Liver (tissue), 9 donors: ENCODE results near the gene THRA. TPM values are rescaled to one million over a fixed set of nuclear protein-coding genes. Genes with fewer than 3 reads are reported as not detected.

ENCODE experiments used
- DNase-seq: peaks from one replicate; pipeline ENCODE4 v3.0.0-alpha.2; 2017; ENCODE audit warnings: low spot score
- H3K27ac ChIP-seq, 2 donors: one replicate each; pipeline ENCODE4 v1.7.0; 2013; ENCODE audit warnings: inconsistent platforms in 2 of 2, low read length in 2 of 2, control low read depth in 1 of 2, low read depth in 1 of 2, mild to moderate bottlenecking in 1 of 2
- H3K27me3 ChIP-seq, 4 donors: one replicate each; pipeline versions ENCODE4 v1.6.1 to v1.7.0; 2013; ENCODE audit warnings: low read length in 3 of 4, inconsistent platforms in 1 of 4, mild to moderate bottlenecking in 1 of 4, moderate library complexity in 1 of 4; ENCODE audit not compliant: control insufficient read depth in 4 of 4, insufficient read depth in 4 of 4
- H3K36me3 ChIP-seq, 4 donors: one replicate each; pipeline versions ENCODE4 v1.6.1 to v1.7.0; 2013; ENCODE audit warnings: low read length in 3 of 4, mild to moderate bottlenecking in 3 of 4, low read depth in 1 of 4, moderate library complexity in 1 of 4; ENCODE audit not compliant: control insufficient read depth in 4 of 4, insufficient read depth in 3 of 4
- H3K4me1 ChIP-seq, 4 donors: one replicate each; pipeline versions ENCODE4 v1.6.1 to v1.7.0; 2013; ENCODE audit warnings: low read length in 3 of 4, mild to moderate bottlenecking in 3 of 4, moderate library complexity in 1 of 4; ENCODE audit not compliant: control insufficient read depth in 4 of 4, insufficient read depth in 4 of 4
- H3K4me3 ChIP-seq, 3 donors: one replicate each; pipeline versions ENCODE4 v1.6.1 to v1.7.0; 2013; ENCODE audit warnings: low read length in 3 of 3, control low read depth in 1 of 3, low read depth in 1 of 3, mild to moderate bottlenecking in 1 of 3
- H3K9ac ChIP-seq, 2 donors: one replicate each; pipeline ENCODE4 v1.7.0; 2013; ENCODE audit warnings: low read length in 2 of 2, mild to moderate bottlenecking in 2 of 2, moderate library complexity in 2 of 2, control low read depth in 1 of 2, low read depth in 1 of 2
- H3K9me3 ChIP-seq, 4 donors: one replicate each; pipeline versions ENCODE4 v1.6.1 to v1.7.0; 2013; ENCODE audit warnings: low read length in 3 of 4; ENCODE audit not compliant: control insufficient read depth in 4 of 4
- EGR1 ChIP-seq, 2 donors: IDR thresholded peaks; 2 replicates each; pipeline ENCODE4 v1.6.1; 2016 to 2018; ENCODE audit warnings: antibody characterized with exemption in 2 of 2, low read depth in 2 of 2
- FOXA1 ChIP-seq: IDR thresholded peaks from 2 replicates; pipeline ENCODE4 v1.6.1; 2016; ENCODE audit warnings: antibody characterized with exemption
- FOXA2 ChIP-seq: IDR thresholded peaks from 2 replicates; pipeline ENCODE4 v1.6.1; 2016; ENCODE audit warnings: antibody characterized with exemption
- GABPA ChIP-seq, 2 donors: IDR thresholded peaks in 1 of 2; conservative IDR thresholded peaks in 1 of 2; 2 replicates each; pipeline ENCODE4 v1.6.1; 2016; ENCODE audit warnings: antibody characterized with exemption in 2 of 2, mild to moderate bottlenecking in 1 of 2, moderate library complexity in 1 of 2
- HNF4A ChIP-seq, 2 donors: conservative IDR thresholded peaks; 2 replicates each; pipeline ENCODE4 v1.6.1; 2016; ENCODE audit warnings: antibody characterized with exemption in 2 of 2, mild to moderate bottlenecking in 2 of 2
- HNF4G ChIP-seq: IDR thresholded peaks from 2 replicates; pipeline ENCODE4 v1.6.1; 2016; ENCODE audit warnings: antibody characterized with exemption
- JUND ChIP-seq, 2 donors: IDR thresholded peaks; 2 replicates each; pipeline ENCODE4 v1.6.1; 2016; ENCODE audit warnings: antibody characterized with exemption in 2 of 2
- NR2F2 ChIP-seq: IDR thresholded peaks from 2 replicates; pipeline ENCODE4 v1.6.1; 2016; ENCODE audit warnings: antibody characterized with exemption
- RAD21 ChIP-seq, 2 donors: IDR thresholded peaks; 2 replicates each; pipeline ENCODE4 v1.6.1; 2016; ENCODE audit warnings: antibody characterized with exemption in 2 of 2, mild to moderate bottlenecking in 2 of 2
- RXRA ChIP-seq, 2 donors: IDR thresholded peaks; 2 replicates each; pipeline ENCODE4 v1.6.1; 2017 to 2018; ENCODE audit warnings: antibody characterized with exemption in 2 of 2, mild to moderate bottlenecking in 1 of 2
- SP1 ChIP-seq: IDR thresholded peaks from 2 replicates; pipeline ENCODE4 v1.6.1; 2018; ENCODE audit warnings: antibody characterized with exemption, mild to moderate bottlenecking
- TAF1 ChIP-seq: conservative IDR thresholded peaks from 2 replicates; pipeline ENCODE4 v1.6.1; 2016; ENCODE audit warnings: antibody characterized with exemption, mild to moderate bottlenecking
- YY1 ChIP-seq: IDR thresholded peaks from 2 replicates; pipeline ENCODE4 v1.6.1; 2016; ENCODE audit warnings: antibody characterized with exemption, mild to moderate bottlenecking
- WGBS: extraction: QIAGEN DNeasy Blood & Tissue Kit; methylation state at CpG from one replicate; pipeline ENCODE4 v1.1.7; 2013; 5-methylcytosine and 5-hydroxymethylcytosine counted together
- polyA plus RNA-seq, 2 donors: library from polyadenylated mRNA; stranded (reverse) in 1 of 2; unstranded in 1 of 2; fragments of 200-250 nt in 1 of 2; fragments of >200 nt in 1 of 2; fragmentation: Nextera tagmentation in 1 of 2; extraction: Ambion mirVana in 1 of 2; gene quantifications; one replicate each; pipeline versions ENCODE4 v1.2.1 to v1.2.3, GENCODE V29; 2013 to 2015
- total RNA-seq, 2 donors: library from RNA; depleted of rRNA; stranded (reverse); fragments of >200 nt; gene quantifications; one replicate each; pipeline ENCODE4 v1.2.3, GENCODE V29; 2014
- TF ChIP-seq, protein P1 (sequence below): IDR thresholded peaks from 2 replicates; pipeline ENCODE4 v1.6.1; 2016; ENCODE audit warnings: antibody characterized with exemption, mild to moderate bottlenecking
- TF ChIP-seq, protein P2 (sequence below): IDR thresholded peaks from 2 replicates; pipeline ENCODE4 v1.6.1; 2016; ENCODE audit warnings: antibody characterized with exemption
- TF ChIP-seq, protein P3 (sequence below): IDR thresholded peaks from 2 replicates; pipeline ENCODE4 v1.6.1; 2016; ENCODE audit warnings: antibody characterized with exemption
- TF ChIP-seq, protein P4 (sequence below): IDR thresholded peaks from 2 replicates; pipeline ENCODE4 v1.6.1; 2016; ENCODE audit warnings: antibody characterized with exemption
- donor health status: healthy.
- donor health status: healthy.
- donor health status: healthy.
- donor health status: healthy.
- donor health status: healthy.

The THRA gene
- total and polyA plus RNA-seq, 4 donors, result 3.2 to 10.3 (median 7.4) TPM

DNA sequence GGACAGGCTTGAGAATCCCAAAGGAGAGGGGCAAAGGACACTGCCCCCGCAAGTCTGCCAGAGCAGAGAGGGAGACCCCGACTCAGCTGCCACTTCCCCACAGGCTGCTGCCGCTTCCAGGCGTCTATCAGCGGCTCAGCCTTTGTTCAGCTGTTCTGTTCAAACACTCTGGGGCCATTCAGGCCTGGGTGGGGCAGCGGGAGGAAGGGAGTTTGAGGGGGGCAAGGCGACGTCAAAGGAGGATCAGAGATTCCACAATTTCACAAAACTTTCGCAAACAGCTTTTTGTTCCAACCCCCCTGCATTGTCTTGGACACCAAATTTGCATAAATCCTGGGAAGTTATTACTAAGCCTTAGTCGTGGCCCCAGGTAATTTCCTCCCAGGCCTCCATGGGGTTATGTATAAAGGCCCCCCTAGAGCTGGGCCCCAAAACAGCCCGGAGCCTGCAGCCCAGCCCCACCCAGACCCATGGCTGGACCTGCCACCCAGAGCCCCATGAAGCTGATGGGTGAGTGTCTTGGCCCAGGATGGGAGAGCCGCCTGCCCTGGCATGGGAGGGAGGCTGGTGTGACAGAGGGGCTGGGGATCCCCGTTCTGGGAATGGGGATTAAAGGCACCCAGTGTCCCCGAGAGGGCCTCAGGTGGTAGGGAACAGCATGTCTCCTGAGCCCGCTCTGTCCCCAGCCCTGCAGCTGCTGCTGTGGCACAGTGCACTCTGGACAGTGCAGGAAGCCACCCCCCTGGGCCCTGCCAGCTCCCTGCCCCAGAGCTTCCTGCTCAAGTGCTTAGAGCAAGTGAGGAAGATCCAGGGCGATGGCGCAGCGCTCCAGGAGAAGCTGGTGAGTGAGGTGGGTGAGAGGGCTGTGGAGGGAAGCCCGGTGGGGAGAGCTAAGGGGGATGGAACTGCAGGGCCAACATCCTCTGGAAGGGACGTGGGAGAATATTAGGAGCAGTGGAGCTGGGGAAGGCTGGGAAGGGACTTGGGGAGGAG is 47.5 kb upstream of the THRA start, which contains the start of gene CSF3:
TSS of gene CSF3 (plus strand) at position 436 of the 993 bp plus-strand sequence. CDS start at position 471, 35 bp downstream.
- Histone ChIP-seq H3K36me3 (peaks cover 0 to 4% (median 0%) of the 10 kb centered on the region in 4 donors), H3K27me3 (no peaks in the 10 kb centered on the region), H3K9me3 (no peaks in the 10 kb centered on the region), H3K4me1 (peaks cover 0 to 9% (median 0%) of the 10 kb centered on the region in 4 donors), H3K27ac (no peak within 1 kb of the TSS), H3K9ac (no peak within 1 kb of the TSS), H3K4me3 (no peak within 1 kb of the TSS)
- no peak for TF ChIP-seq YY1
- TF ChIP-seq GABPA (IDR thresholded peaks at IDR 0.05 in 1 of 2, conservative IDR thresholded peaks at IDR 0.05 in 1 of 2), result no peak
- no peak for TF ChIP-seq JUND (IDR thresholded peaks at IDR 0.05)
- TF ChIP-seq, protein P1, sequence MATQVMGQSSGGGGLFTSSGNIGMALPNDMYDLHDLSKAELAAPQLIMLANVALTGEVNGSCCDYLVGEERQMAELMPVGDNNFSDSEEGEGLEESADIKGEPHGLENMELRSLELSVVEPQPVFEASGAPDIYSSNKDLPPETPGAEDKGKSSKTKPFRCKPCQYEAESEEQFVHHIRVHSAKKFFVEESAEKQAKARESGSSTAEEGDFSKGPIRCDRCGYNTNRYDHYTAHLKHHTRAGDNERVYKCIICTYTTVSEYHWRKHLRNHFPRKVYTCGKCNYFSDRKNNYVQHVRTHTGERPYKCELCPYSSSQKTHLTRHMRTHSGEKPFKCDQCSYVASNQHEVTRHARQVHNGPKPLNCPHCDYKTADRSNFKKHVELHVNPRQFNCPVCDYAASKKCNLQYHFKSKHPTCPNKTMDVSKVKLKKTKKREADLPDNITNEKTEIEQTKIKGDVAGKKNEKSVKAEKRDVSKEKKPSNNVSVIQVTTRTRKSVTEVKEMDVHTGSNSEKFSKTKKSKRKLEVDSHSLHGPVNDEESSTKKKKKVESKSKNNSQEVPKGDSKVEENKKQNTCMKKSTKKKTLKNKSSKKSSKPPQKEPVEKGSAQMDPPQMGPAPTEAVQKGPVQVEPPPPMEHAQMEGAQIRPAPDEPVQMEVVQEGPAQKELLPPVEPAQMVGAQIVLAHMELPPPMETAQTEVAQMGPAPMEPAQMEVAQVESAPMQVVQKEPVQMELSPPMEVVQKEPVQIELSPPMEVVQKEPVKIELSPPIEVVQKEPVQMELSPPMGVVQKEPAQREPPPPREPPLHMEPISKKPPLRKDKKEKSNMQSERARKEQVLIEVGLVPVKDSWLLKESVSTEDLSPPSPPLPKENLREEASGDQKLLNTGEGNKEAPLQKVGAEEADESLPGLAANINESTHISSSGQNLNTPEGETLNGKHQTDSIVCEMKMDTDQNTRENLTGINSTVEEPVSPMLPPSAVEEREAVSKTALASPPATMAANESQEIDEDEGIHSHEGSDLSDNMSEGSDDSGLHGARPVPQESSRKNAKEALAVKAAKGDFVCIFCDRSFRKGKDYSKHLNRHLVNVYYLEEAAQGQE, result no peak
- TF ChIP-seq NR2F2, result no peak
- TF ChIP-seq HNF4A (conservative IDR thresholded peaks at IDR 0.05), result no peak
- no peak for TF ChIP-seq EGR1 (IDR thresholded peaks at IDR 0.05; ENCODE audit: low read depth in 2 of 2)
- no peak for DNase-seq
- 62% methylated on average over 20 of the region's 20 CpGs for WGBS

DNA sequence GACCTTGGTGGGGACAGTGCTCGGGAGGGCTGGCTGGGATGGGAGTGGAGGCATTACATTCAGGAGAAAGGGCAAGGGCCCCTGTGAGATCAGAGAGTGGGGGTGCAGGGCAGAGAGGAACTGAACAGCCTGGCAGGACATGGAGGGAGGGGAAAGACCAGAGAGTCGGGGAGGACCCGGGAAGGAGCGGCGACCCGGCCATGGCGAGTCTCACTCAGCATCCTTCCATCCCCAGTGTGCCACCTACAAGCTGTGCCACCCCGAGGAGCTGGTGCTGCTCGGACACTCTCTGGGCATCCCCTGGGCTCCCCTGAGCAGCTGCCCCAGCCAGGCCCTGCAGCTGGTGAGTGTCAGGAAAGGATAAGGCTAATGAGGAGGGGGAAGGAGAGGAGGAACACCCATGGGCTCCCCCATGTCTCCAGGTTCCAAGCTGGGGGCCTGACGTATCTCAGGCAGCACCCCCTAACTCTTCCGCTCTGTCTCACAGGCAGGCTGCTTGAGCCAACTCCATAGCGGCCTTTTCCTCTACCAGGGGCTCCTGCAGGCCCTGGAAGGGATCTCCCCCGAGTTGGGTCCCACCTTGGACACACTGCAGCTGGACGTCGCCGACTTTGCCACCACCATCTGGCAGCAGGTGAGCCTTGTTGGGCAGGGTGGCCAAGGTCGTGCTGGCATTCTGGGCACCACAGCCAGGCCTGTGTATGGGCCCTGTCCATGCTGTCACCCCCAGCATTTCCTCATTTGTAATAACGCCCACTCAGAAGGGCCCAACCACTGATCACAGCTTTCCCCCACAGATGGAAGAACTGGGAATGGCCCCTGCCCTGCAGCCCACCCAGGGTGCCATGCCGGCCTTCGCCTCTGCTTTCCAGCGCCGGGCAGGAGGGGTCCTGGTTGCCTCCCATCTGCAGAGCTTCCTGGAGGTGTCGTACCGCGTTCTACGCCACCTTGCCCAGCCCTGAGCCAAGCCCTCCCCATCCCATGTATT is 46.5 kb upstream of the THRA start:
- Histone ChIP-seq H3K4me3 (no peak overlapping the region), H3K4me1 (peaks cover 0 to 9% (median 0%) of the 10 kb centered on the region in 4 donors), H3K27ac (no peak overlapping the region), H3K9ac (no peak overlapping the region), H3K36me3 (peaks cover 0 to 6% (median 0%) of the 10 kb centered on the region in 4 donors), H3K9me3 (no peaks in the 10 kb centered on the region), H3K27me3 (no peaks in the 10 kb centered on the region)
- DNase-seq, result no peak
- TF ChIP-seq FOXA2, result no peak
- 82% methylated on average over 26 of the region's 26 CpGs for WGBS

DNA sequence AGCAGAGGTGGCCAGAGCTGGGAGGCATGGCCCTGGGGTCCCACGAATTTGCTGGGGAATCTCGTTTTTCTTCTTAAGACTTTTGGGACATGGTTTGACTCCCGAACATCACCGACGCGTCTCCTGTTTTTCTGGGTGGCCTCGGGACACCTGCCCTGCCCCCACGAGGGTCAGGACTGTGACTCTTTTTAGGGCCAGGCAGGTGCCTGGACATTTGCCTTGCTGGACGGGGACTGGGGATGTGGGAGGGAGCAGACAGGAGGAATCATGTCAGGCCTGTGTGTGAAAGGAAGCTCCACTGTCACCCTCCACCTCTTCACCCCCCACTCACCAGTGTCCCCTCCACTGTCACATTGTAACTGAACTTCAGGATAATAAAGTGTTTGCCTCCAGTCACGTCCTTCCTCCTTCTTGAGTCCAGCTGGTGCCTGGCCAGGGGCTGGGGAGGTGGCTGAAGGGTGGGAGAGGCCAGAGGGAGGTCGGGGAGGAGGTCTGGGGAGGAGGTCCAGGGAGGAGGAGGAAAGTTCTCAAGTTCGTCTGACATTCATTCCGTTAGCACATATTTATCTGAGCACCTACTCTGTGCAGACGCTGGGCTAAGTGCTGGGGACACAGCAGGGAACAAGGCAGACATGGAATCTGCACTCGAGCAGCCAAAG is 45.2 kb upstream of the THRA start:
- no peak overlapping the region for H3K9ac ChIP-seq
- no peak overlapping the region for H3K27ac ChIP-seq
- peaks cover 0 to 17% (median 7%) of the 10 kb centered on the region in 4 donors for H3K36me3 ChIP-seq
- H3K27me3 ChIP-seq, result no peaks in the 10 kb centered on the region
- peaks cover 0 to 9% (median 0%) of the 10 kb centered on the region in 4 donors for H3K4me1 ChIP-seq
- H3K9me3 ChIP-seq, result no peaks in the 10 kb centered on the region
- no peak for DNase-seq
- 66% methylated on average over 15 of the region's 15 CpGs for WGBS
- no peak overlapping the region for H3K4me3 ChIP-seq
- TF ChIP-seq, protein P2, sequence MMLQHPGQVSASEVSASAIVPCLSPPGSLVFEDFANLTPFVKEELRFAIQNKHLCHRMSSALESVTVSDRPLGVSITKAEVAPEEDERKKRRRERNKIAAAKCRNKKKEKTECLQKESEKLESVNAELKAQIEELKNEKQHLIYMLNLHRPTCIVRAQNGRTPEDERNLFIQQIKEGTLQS, result no peak
- TF ChIP-seq SP1 (no peak), HNF4A (conservative IDR thresholded peaks at IDR 0.05) (no peak), FOXA1 (no peak), YY1 (no peak), NR2F2 (no peak), TAF1 (no peak), HNF4G (no peak), RXRA (IDR thresholded peaks at IDR 0.05) (no peak), RAD21 (IDR thresholded peaks at IDR 0.05) (no peak), FOXA2 (no peak)
- TF ChIP-seq, protein P3, sequence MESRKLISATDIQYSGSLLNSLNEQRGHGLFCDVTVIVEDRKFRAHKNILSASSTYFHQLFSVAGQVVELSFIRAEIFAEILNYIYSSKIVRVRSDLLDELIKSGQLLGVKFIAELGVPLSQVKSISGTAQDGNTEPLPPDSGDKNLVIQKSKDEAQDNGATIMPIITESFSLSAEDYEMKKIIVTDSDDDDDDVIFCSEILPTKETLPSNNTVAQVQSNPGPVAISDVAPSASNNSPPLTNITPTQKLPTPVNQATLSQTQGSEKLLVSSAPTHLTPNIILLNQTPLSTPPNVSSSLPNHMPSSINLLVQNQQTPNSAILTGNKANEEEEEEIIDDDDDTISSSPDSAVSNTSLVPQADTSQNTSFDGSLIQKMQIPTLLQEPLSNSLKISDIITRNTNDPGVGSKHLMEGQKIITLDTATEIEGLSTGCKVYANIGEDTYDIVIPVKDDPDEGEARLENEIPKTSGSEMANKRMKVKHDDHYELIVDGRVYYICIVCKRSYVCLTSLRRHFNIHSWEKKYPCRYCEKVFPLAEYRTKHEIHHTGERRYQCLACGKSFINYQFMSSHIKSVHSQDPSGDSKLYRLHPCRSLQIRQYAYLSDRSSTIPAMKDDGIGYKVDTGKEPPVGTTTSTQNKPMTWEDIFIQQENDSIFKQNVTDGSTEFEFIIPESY, result no peak
- TF ChIP-seq, protein P4, sequence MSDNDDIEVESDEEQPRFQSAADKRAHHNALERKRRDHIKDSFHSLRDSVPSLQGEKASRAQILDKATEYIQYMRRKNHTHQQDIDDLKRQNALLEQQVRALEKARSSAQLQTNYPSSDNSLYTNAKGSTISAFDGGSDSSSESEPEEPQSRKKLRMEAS, result no peak
